GM23338 (cell line): Measurements from ENCODE around the gene IPO5.

ENCODE experiments used
- CREB1 ChIP-seq: fragments of 250-450 bp; sonication (Bioruptor Pico); IDR thresholded peaks from 2 replicates; pipeline ENCODE4 v1.5.0; 2020; ENCODE audit warnings: low read depth, mild to moderate bottlenecking, moderate library complexity
- CTCF ChIP-seq, 2 experiments: fragments of 200-600 bp in 1 of 2; sonication (generic) in 1 of 2; conservative IDR thresholded peaks; 2 replicates each; pipeline versions ENCODE4 v1.5.1 to v1.6.1; 2016 to 2017; ENCODE audit warnings: antibody characterized with exemption in 2 of 2, low read depth in 2 of 2, mild to moderate bottlenecking in 2 of 2, moderate library complexity in 1 of 2
- EZH2 ChIP-seq: fragments of 200-600 bp; sonication (generic); IDR thresholded peaks from one replicate; pipeline ENCODE4 v1.8.0; 2017; ENCODE audit warnings: antibody characterized with exemption, mild to moderate bottlenecking, low read depth; ENCODE audit not compliant: unreplicated experiment
- EZH2phosphoT487 ChIP-seq: fragments of 200-600 bp; sonication (generic); IDR thresholded peaks from one replicate; pipeline ENCODE4 v1.8.1; 2018; ENCODE audit warnings: antibody characterized with exemption; ENCODE audit not compliant: unreplicated experiment
- NANOG ChIP-seq: IDR thresholded peaks from 2 replicates; pipeline ENCODE4 v1.6.1; 2016; ENCODE audit warnings: antibody characterized with exemption, borderline replicate concordance
- POLR2AphosphoS5 ChIP-seq: IDR thresholded peaks from 2 replicates; pipeline ENCODE4 v1.6.1; 2016; ENCODE audit warnings: antibody characterized with exemption, low read depth

GRCh38 chr13:97946951-97947588 lies 6.4 kb upstream of the IPO5 start:
- TF ChIP-seq CTCF (conservative IDR thresholded peaks at IDR 0.05; ENCODE audit: low read depth in 2 of 2), result no peak
- TF ChIP-seq CREB1 (CRISPR knock-in tag), result no peak
- TF ChIP-seq NANOG, result no peak
- no peak for TF ChIP-seq EZH2
- no peak for TF ChIP-seq EZH2phosphoT487
- TF ChIP-seq POLR2AphosphoS5, result no peak
